GM18526 (cell line): ENCODE results near the gene BABAM1.

Experiments
- POLR2A ChIP-seq: IDR thresholded peaks from 3 replicates; pipeline ENCODE4 v1.6.1; 2011; ENCODE audit not compliant: insufficient read length; ENCODE audit errors: extremely low read depth

Gene BABAM1

DNA sequence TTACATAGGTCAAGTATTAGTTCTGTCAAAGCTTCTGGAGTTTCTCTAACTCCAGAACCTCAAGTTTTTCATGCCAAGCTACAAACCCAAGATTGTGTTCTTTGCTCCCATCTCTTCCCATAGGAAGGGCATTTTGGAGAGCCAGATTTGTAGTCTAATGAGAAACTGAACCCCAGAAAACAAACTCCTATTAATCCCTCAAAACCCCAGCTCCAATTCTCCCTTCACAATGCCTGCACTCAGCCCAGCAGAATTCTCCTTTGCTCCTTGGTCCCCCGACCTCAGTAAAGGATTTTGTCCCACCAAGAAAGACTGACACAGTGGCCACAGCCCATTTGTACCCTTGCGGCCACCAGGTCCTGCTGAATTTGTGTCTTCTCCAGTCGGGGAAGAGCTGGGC is 11.1 kb upstream of the BABAM1 start:
- no peak for TF ChIP-seq POLR2A

DNA sequence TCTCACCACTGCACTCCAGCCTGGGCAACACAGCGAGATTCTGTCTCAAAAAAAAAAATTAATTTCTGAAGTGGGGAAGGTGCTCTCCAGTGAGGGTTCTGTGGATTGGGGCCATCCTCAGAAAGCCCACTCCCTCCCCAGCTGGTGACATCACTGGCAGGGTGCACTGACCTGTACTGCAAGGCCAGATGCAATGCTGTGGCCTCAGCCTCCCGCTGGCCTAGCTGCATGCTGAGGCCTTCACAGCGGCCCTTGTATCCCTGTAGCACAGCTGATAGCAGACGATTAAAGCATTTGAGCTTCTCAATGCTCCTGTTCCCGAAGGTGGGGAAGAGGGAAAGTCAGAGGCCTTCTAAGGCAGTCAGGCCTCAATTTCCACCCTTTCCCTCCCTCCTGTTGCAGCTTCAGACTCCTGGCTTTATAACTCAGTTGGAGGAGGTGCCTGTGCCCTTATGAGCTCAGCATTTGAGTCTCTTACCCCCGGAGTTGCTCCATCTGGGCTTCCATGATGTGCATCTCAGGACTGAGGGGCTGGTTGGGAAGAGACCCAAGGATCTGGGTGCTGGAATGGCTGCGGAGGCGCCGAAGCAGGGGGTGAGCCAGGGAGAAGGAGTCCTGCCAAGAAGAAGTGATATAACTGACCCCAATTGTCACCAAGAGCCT is 8.0 kb upstream of the BABAM1 start:
- TF ChIP-seq POLR2A, result no peak

DNA sequence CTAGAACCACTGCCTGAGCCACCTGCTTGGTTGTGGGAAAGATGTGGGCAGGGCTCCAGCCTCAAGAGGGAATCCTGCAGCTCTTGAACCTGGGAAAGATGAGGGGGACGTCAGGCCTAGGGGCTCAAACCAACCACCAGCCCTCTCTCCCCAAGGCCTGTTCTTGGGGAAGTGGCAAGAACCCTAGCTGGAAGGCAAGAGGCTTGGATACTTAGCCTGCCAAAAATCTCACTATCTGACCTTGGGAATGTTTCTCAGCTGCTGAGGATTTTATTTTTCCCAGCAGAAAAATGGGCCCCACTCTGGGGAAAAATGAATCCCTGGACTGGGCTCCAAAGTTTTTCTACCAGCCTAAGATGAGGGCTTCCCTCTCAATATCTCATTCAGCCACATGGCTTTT is 7.3 kb upstream of the BABAM1 start:
- no peak for TF ChIP-seq POLR2A

DNA sequence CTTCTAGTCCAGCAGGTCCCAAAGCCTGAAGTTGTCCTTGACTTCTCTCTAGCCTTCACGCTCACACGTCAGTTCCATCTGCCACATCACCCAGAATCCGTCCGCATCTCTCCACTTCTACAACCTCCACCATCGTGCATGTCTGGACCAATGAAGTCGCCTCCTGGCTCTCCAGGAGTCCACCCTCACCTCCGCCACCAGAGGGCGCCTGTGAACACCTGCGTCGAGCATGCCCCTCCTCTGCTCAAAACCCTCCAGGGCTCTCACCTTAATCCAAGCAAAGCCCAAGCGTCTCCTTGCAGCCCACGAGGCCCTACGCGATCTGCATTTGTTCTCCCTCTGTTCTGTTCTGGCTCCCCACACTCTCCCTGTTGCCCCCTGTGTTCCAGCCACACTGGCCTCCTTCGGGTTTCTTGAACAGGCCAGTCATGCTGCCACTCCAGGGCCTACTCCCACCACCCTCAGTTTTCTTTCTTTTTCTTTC is 6.4 kb upstream of the BABAM1 start:
- no peak for TF ChIP-seq POLR2A

DNA sequence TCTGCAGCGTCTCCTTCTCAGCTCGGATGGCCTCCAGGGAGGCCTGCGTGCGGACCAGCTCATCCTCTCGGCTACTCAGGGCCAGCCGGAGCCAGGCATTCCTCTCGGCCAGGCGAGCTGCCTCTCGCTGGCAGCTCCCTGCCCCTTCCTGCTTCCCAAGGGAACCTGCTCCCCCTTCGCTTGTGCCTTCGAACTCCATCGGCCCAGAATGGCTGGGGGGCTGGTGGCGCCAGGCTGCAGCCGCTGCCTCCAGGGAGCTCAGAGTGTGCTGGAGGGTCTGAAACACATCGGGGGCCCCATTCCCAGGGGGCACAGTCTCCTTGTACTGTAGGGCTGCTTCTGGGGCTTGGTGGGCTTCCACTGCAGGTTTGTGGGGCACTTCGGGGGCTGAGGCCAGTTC is 4.7 kb upstream of the BABAM1 start:
- TF ChIP-seq POLR2A, result no peak

DNA sequence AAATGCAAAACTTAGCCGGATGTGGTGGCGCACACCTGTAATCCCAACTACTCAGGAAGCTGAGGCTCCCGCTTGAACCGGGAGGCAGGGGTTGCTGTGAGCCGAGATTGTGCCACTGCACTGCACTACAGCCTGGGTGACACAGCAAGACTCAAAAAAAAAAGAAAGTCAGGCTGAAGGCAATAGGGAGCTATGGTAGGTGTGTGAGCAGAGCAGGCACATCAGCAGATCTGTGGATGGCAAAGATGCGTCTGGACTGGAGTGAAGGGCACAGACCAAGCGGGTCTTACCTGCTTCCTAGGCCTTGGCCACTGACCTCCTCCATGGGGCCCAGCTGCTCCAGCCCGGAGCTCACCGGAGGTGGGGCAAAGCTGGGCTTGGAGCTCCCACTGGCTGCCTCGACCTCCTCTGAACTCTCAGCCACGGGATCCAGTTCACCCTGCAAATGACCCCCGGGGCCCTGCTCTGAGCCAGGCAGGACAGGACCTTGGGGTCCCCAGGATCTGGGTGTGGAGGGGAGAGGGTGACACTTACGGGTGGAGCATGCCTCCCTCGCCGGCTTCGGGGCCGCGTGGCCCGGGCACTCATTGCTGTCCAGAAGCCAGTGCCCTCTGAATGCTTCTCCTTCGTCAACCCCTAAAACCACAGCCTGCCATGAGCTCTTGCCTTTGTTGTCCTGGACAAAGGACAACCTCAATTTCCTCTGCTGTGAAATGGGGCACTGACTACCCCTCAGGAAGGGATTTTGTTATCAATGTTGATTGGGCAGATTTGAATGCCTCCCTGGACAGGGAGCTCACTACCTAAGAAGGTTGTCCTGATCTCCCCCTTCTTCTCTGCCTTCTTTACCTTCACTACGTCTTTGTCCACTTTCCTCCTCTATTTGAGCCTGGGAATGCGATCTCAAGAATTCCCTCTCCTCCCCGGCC is 3.3 kb upstream of the BABAM1 start:
- no peak for TF ChIP-seq POLR2A

DNA sequence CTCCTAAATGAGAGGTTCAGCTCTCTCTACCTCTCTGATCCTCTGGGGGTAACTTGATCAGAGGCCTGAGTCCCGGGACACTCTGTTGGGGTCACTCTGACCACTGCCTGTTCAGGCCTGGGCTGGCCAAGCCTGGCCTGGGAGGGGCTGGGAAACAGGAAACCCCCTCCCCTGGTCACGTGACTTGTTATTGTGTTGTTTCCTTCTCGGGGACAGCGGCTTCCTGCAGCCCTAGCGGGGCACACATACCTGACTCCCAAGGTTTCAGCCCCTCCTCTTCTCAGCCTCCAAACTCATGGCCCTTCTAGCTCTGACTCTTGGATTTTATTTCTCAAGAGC is 2.6 kb upstream of the BABAM1 start, which contains the start of gene USHBP1:
TSS of gene USHBP1 (minus strand) at position 105 of the 339 bp plus-strand sequence. CDS start 446 bp downstream, outside the sequence.
- TF ChIP-seq POLR2A, result no peak

DNA sequence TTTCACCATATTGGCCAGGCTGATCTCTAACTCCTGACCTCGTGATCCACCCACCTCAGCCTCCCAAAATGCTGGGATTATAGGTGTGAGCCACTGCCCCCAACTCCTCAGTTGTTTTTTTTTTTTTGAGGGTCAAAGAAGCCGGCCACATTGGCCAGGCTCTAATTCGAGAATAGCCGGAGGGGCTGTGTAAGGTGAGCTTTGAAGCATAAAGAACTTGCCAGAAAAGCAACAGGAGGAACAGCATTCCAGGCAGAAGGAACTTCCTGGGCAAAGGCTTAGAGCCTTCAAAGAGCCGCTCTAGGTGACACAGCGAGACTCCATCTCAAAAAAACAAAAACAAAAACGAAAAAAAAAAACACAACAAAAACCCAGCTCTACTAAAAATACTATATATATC is 1.2 kb upstream of the BABAM1 start:
- no peak for TF ChIP-seq POLR2A

DNA sequence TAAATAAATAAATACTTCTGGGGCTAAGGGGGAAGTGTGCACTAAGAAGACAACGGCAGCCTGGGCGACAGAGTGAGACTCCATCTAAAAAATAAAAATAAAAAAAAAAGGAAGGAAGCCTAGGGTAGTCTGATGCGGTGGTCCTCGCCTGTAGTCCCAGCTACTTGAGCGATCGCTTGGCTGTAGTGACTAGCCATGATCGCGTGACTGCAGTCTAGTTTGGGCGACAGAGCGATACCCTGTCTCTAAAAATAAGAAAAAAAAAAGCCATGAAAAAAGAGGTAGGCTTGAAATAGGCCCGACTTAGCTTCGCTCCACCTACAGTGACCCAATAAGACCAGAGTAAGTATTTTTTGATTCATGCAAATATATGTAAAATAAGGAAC is 661 bp upstream of the BABAM1 start:
- peak; percentile 45 for TF ChIP-seq POLR2A

DNA sequence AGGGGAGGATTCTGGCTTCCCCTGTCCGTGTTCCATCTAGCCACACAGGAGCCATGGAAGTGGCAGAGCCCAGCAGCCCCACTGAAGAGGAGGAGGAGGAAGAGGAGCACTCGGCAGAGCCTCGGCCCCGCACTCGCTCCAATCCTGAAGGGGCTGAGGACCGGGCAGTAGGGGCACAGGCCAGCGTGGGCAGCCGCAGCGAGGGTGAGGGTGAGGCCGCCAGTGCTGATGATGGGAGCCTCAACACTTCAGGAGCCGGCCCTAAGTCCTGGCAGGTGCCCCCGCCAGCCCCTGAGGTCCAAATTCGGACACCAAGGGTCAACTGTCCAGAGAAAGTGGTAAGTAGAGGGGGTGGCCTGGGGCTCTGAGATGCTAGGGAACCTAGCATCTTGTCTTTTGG is 1.5 kb downstream of the BABAM1 start:
- no peak for TF ChIP-seq POLR2A

DNA sequence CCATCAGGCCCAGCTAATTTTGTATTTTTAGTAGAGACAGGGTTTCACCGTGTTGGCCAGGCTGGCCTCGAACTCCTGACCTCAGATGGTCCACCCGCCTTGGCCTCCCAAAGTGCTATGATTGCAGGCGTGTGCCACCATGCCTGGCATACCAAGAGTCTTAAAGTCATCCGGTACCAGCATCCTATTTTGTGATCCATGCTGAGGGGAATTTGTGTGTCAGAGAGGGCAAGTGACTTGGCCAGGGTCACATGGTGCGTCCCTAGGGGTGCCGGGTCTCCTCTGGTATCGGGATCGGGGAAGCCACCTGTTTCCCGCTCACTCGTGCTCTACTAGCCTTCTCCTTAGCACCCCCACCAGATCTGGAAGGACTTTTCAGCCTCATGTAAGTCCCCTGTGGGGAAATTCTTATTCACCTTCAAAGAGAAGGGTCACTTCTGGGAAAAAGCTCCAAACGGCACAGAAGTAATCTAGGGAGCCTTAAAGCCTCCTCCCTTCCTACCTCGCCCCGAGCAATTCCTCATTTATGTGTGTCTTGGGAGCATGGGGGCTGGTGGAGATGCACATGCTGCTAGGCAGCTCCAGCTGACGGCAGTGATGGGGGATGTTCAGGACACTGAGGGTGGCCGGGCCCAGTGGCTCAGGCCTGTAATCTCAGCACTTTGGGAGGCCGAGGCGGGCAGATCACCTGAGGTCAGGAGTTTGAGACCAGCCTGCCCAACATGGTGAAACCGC is 8.4 kb downstream of the BABAM1 start:
- no peak for TF ChIP-seq POLR2A

DNA sequence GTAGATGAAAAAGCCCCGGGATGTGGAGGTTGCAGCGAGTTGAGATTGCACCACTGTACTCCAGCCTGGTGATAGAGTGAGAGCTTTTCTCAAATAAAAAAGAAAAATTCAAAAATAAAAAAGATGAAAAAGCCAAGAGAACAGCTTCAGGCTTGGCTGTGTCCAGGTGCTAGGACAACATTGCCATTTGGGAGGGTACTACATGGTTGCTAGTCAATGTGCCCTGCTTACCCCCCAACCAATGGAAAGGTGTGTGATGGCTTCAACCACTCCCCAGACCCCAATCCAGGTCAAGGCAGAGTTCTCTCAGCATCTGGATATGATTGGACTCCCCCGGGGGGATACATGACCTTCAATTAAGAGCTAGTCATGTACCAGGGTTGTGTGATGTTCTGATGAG is 12.2 kb downstream of the BABAM1 start:
- TF ChIP-seq POLR2A, result no peak

DNA sequence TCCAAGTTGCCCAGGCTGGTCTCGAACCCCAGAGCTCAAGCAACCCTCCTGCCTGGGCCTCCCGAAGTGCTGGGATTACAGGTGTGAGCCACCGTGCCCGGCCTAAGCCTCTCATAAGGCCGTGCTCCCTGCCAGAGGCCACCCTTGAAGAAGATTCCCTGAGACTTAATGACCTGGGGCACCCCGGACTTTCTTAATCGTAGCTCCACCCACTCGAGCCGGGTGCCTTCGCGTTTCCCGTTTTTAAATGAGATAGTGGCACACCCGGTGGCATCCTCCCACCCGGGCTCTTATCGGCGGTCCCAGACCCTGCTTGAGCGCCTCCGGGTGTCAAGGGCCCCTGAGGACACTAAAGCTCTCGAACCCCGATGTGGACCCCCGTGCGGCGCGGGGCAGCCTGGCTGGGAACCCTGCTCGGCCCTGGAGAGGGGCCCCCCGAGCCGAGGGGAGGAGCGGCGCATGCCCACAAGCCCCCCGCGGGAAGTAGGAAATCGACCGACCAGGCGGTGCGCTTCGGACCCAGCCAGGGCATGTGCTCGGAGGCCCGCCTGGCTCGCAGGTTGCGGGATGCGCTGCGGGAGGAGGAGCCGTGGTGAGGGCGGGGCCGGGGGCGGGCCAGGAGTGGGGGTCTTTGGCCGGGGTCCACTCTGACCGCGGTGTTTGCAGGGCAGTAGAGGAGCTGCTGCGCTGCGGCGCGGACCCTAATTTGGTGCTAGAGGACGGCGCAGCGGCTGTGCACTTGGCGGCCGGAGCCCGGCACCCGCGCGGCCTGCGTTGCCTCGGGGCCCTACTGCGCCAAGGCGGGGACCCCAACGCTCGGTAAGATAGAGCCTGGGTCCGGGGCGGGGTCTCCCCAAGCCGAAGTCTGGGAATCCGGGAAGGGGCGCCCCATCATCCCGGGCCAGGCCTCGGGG is 14.4 kb downstream of the BABAM1 start, which contains the start of gene ANKLE1:
TSS of gene ANKLE1 (plus strand) at position 511 of the 914 bp plus-strand sequence. CDS start at position 531, 20 bp downstream.
- peak; percentile 60 for TF ChIP-seq POLR2A

DNA sequence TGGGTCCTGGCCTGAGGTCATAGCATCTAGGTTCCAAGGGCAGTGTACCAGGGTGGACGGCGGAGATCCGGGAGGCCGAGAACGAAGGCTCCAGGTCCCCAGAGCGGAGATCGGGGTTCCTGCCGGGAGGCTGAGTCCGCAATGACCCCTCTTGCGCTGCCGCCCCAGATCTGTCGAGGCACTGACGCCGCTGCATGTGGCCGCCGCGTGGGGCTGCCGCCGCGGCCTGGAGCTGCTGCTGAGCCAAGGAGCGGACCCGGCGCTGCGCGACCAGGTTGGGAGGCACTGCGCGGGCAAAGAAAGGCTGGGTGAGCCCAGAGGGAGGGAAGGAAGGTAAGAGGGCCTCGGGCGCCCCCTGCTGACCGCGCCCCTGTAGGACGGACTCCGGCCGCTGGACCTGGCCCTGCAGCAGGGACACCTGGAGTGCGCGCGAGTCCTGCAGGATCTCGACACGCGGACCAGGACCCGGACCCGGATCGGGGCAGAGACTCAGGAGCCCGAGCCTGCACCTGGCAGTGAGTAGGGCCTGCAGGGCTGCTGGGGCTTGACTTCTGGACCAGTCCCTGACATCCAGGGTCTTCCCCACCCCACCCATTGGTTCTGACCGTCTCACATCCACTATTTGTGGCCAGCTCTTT is 15.4 kb downstream of the BABAM1 start:
- peak; percentile 31 for TF ChIP-seq POLR2A
